ENCODE data around the gene PLD6. TPM values are rescaled to one million over a fixed set of nuclear protein-coding genes. Genes with fewer than 3 reads are reported as not detected.

Gene PLD6
- total RNA-seq, 1 donor from 2014 or later = 7.6 TPM

- Mint-ChIP-seq H3K4me3 (no peak overlapping the region), H3K27me3 (no peaks in the 10 kb centered on the region), H3K4me1 (peaks cover 14% of the 10 kb centered on the region), H3K36me3 (ENCODE audit: low read depth) (peaks cover 64% of the 10 kb centered on the region), H3K9me3 (no peaks in the 10 kb centered on the region), H3K27ac (no peak overlapping the region)
- ChIA-PET POLR2A (interaction anchor here (0.6 kb wide), 1 partner anchor 30 kb away, joined by 4 read pairs; no protein-coding TSS in a partner anchor), CTCF (no interaction called here)
- intact Hi-C loops (cut with micrococcal nuclease) = loop anchor here (10.0 kb wide), 1 partner anchor 227 kb away; no protein-coding TSS in a partner anchor
- DNase-seq = no peak
- ATAC-seq (ENCODE audit: low read depth) = no peak
- TF ChIP-seq CTCF (IDR thresholded peaks at IDR 0.05) = no peak
These were observed 25.6 kb upstream of the PLD6 start for GRCh38 chr17:17231621-17232302.

- POLR2A ChIA-PET = no interaction called here
- no peak for TF ChIP-seq CTCF (IDR thresholded peaks at IDR 0.05)
- H3K36me3 Mint-ChIP-seq (ENCODE audit: low read depth) = peaks cover 78% of the 10 kb centered on the region
These were observed 23.6 kb upstream of the PLD6 start for GRCh38 chr17:17229416-17230384.

GRCh38 chr17:17228521-17229279, 22.6 kb upstream of the PLD6 start:
- peaks cover 87% of the 10 kb centered on the region for H3K36me3 Mint-ChIP-seq (ENCODE audit: low read depth)
- CTCF ChIA-PET = no interaction called here
- POLR2A ChIA-PET = interaction anchor here (1.8 kb wide), 1 partner anchor 9 kb away, joined by 11 read pairs; the partner anchor contains the start of gene FLCN

More at GRCh38 chr17:17229416-17230384, 23.6 kb upstream of the PLD6 start:
- CTCF ChIA-PET = no interaction called here
- no peaks in the 10 kb centered on the region for H3K9me3 Mint-ChIP-seq
- ATAC-seq (ENCODE audit: low read depth) = no peak
- H3K4me1 Mint-ChIP-seq = no peaks in the 10 kb centered on the region
- H3K27ac Mint-ChIP-seq = no peak overlapping the region
- H3K27me3 Mint-ChIP-seq = no peaks in the 10 kb centered on the region
- no peak overlapping the region for H3K4me3 Mint-ChIP-seq
- DNase-seq = no peak
- intact Hi-C loops (cut with micrococcal nuclease) = loop anchor here (10.0 kb wide), 1 partner anchor 225 kb away; no protein-coding TSS in a partner anchor

GRCh38 chr17:17227608-17228520, 21.7 kb upstream of the PLD6 start:
- peaks cover 95% of the 10 kb centered on the region for H3K36me3 Mint-ChIP-seq (ENCODE audit: low read depth)
- H3K4me3 Mint-ChIP-seq = no peak overlapping the region
- ATAC-seq (ENCODE audit: low read depth) (no peak), DNase-seq (no peak)
- ChIA-PET CTCF (no interaction called here), POLR2A (interaction anchor here (1.8 kb wide), 1 partner anchor 10 kb away, joined by 11 read pairs; the partner anchor contains the start of gene FLCN)
- intact Hi-C loops (cut with micrococcal nuclease) = no loop called here
- H3K27me3 Mint-ChIP-seq = no peaks in the 10 kb centered on the region
- no peaks in the 10 kb centered on the region for H3K4me1 Mint-ChIP-seq
- TF ChIP-seq CTCF (IDR thresholded peaks at IDR 0.05) = no peak
- no peak overlapping the region for H3K27ac Mint-ChIP-seq
- no peaks in the 10 kb centered on the region for H3K9me3 Mint-ChIP-seq

More at GRCh38 chr17:17228521-17229279, 22.6 kb upstream of the PLD6 start:
- H3K27me3 Mint-ChIP-seq = no peaks in the 10 kb centered on the region
- no peaks in the 10 kb centered on the region for H3K4me1 Mint-ChIP-seq
- intact Hi-C loops (cut with micrococcal nuclease) = no loop called here
- TF ChIP-seq CTCF (IDR thresholded peaks at IDR 0.05) = no peak
- no peak for DNase-seq
- H3K27ac Mint-ChIP-seq = no peak overlapping the region
- no peak overlapping the region for H3K4me3 Mint-ChIP-seq
- no peak for ATAC-seq (ENCODE audit: low read depth)
- H3K9me3 Mint-ChIP-seq = no peaks in the 10 kb centered on the region
